ENCODE data around the gene FYCO1. TPM values are rescaled to one million over a fixed set of nuclear protein-coding genes. Genes with fewer than 3 reads are reported as not detected.

The FYCO1 gene
- total and polyA plus RNA-seq, 9 of the 15 experiments (the other 6 are each of a cell fraction or from before 2014, with no cell fraction given), result 2.1 to 13.8 (median 7.4) TPM

- TF ChIP-seq HNRNPL (IDR thresholded peaks at IDR 0.05; ENCODE audit: low read depth, low read length), result no peak
Observed at GRCh38 chr3:45957586-45957985, 38.0 kb downstream of the FYCO1 start (continued).

- Histone ChIP-seq H2AFZ (ENCODE audit: low read depth, low read length) (no peak overlapping the region), H3K27me3 (ENCODE audit: control insufficient read depth in 2 of 2, insufficient read depth in 2 of 2, low read length in 2 of 2) (no peaks in the 10 kb centered on the region), H3K79me2 (ENCODE audit: control insufficient read depth, insufficient read depth, low read length) (no peaks in the 10 kb centered on the region), H3K36me3 (ENCODE audit: control insufficient read depth, insufficient read depth, low read length) (peaks cover 96% of the 10 kb centered on the region), H3K9me3 (replicated peaks; ENCODE audit: control insufficient read depth, insufficient read depth, low read depth, low read length) (no peaks in the 10 kb centered on the region), H3K9ac (ENCODE audit: insufficient read depth in 1 of 2, low read depth in 2 of 2, low read length in 2 of 2) (no peak overlapping the region), H4K20me1 (replicated peaks; ENCODE audit: control insufficient read depth, insufficient read depth, low read length) (no peaks in the 10 kb centered on the region), H3K4me3 (no peak overlapping the region), H3K27ac (ENCODE audit: extremely low read depth, low read depth, low read length) (no peak overlapping the region), H3K4me2 (ENCODE audit: insufficient read depth, low read length) (no peak overlapping the region), H3K9me1 (ENCODE audit: control insufficient read depth, insufficient read depth, low read length) (peaks cover 5% of the 10 kb centered on the region), H3K4me1 (replicated peaks in 1 of 2; ENCODE audit: control insufficient read depth in 2 of 2, insufficient read depth in 2 of 2, low read length in 2 of 2) (no peaks in the 10 kb centered on the region)
- BruUV-seq (replicated peaks), result no TSS peak
- ATAC-seq (no peak), FAIRE-seq (no peak), DNase-seq (ENCODE audit: extremely low read depth in 1 of 4, low spot score in 3 of 4) (no peak)
- in situ Hi-C loops (cut with MboI), result no loop called here
- ChIA-PET CTCF (ENCODE audit: low intra/inter-chr PET ratio) (no interaction called here), POLR2A (interaction anchor here (1.7 kb wide), 1 partner anchor 11 kb away, joined by 5 read pairs; no protein-coding TSS in a partner anchor)
- intact Hi-C loops (cut with micrococcal nuclease), result no loop called here
- 85% methylated on average over 4 of the region's 4 CpGs for WGBS (ENCODE audit: insufficient coverage, low coverage, missing lambda C conversion rate)
- no peak for TF ChIP-seq TFAP4 (CRISPR knock-in tag; IDR thresholded peaks at IDR 0.05; ENCODE audit: borderline replicate concordance)
- TF ChIP-seq MCM7 (IDR thresholded peaks at IDR 0.05), result no peak
- TF ChIP-seq POLR2H (tag; IDR thresholded peaks at IDR 0.05; ENCODE audit: low read depth), result no peak
- TF ChIP-seq ATF1 (CRISPR knock-in tag; IDR thresholded peaks at IDR 0.05), result no peak
- TF ChIP-seq ATF1 (tag; IDR thresholded peaks at IDR 0.05), result no peak
- no peak for TF ChIP-seq TAF7 (tag; IDR thresholded peaks at IDR 0.05)
Observed at GRCh38 chr3:45955706-45956105, 39.9 kb downstream of the FYCO1 start.

Data from K562 (cell line).